Measurements from ENCODE around the gene CTIF.

DNA sequence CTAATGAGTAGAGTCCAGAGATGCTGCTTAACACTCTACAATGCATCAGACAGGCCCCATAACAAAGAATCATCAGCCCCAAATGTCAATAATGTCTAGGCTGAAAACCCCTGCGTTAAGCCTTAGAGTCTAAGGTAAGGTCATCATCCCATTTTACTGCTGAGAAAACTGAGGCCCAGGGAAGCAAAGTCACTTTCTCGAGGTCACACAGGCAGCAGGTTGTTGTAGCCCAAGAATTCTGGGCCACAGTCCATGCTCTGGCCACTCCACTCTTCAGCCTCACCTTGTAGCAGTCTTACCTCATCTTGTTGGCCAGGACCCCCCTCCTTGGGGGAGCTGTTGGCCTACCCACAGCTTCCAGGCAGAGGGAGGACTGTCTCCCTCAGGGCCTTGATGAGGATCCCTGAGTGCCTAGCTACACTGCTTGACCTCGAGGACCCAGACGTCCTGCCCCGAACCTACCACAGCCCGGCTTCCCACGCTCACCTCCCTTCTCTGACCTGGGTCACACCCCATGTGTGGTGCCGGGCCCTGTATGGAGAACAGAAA lies 357.6 kb downstream of the CTIF start:
- TF ChIP-seq POLR2AphosphoS5 (IDR thresholded peaks at IDR 0.05; ENCODE audit: low read depth, low read length): no peak
- TF ChIP-seq, protein P1, sequence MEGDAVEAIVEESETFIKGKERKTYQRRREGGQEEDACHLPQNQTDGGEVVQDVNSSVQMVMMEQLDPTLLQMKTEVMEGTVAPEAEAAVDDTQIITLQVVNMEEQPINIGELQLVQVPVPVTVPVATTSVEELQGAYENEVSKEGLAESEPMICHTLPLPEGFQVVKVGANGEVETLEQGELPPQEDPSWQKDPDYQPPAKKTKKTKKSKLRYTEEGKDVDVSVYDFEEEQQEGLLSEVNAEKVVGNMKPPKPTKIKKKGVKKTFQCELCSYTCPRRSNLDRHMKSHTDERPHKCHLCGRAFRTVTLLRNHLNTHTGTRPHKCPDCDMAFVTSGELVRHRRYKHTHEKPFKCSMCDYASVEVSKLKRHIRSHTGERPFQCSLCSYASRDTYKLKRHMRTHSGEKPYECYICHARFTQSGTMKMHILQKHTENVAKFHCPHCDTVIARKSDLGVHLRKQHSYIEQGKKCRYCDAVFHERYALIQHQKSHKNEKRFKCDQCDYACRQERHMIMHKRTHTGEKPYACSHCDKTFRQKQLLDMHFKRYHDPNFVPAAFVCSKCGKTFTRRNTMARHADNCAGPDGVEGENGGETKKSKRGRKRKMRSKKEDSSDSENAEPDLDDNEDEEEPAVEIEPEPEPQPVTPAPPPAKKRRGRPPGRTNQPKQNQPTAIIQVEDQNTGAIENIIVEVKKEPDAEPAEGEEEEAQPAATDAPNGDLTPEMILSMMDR (IDR thresholded peaks at IDR 0.05): no peak
